LNCaP clone FGC (cell line): ENCODE measurements around the gene MCAM.

Experiments used
- DNase-seq: peaks from one replicate; pipeline ENCODE4 v3.0.0-alpha.2; 2011; ENCODE audit warnings: low read depth
- H3K4me3 ChIP-seq: 2 replicates; pipeline ENCODE4 v1.5.1; 2011; ENCODE audit warnings: mild to moderate bottlenecking, low read depth, low read length, control low read depth
- TF ChIP-seq, protein P1 (sequence below): IDR thresholded peaks from 2 replicates; pipeline ENCODE4 v1.5.1; 2012; ENCODE audit warnings: mild to moderate bottlenecking; ENCODE audit not compliant: control insufficient read depth, insufficient read depth; ENCODE audit errors: extremely low read depth

The MCAM gene

DNA sequence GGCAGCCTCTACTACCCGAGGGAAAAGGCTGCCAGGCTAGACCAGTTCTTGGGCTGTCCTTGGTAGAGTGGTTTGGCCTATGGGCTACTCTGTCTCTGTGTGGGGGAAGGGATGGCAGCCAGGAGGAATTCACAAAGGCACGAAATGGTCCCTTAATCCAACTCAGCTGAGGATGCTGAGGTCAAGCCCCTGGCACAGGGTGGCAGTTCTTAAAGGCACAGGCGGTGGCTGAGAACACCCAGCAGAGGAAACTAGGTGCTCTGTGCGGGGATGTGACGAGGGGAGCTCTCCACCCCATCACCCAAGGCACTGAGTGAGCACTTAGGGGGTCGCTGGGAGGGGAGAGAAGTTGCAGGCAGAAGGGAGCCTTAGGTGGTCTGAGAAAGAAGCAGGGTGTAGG, 29.7 kb upstream of the MCAM start, which contains the start of gene MFRP:
TSS of gene MFRP (minus strand) at position 101 of the 400 bp plus-strand sequence. CDS start 192 bp downstream, outside the sequence.
- TF ChIP-seq, protein P1, sequence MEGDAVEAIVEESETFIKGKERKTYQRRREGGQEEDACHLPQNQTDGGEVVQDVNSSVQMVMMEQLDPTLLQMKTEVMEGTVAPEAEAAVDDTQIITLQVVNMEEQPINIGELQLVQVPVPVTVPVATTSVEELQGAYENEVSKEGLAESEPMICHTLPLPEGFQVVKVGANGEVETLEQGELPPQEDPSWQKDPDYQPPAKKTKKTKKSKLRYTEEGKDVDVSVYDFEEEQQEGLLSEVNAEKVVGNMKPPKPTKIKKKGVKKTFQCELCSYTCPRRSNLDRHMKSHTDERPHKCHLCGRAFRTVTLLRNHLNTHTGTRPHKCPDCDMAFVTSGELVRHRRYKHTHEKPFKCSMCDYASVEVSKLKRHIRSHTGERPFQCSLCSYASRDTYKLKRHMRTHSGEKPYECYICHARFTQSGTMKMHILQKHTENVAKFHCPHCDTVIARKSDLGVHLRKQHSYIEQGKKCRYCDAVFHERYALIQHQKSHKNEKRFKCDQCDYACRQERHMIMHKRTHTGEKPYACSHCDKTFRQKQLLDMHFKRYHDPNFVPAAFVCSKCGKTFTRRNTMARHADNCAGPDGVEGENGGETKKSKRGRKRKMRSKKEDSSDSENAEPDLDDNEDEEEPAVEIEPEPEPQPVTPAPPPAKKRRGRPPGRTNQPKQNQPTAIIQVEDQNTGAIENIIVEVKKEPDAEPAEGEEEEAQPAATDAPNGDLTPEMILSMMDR = no peak
- no peak within 1 kb of the TSS for H3K4me3 ChIP-seq

DNA sequence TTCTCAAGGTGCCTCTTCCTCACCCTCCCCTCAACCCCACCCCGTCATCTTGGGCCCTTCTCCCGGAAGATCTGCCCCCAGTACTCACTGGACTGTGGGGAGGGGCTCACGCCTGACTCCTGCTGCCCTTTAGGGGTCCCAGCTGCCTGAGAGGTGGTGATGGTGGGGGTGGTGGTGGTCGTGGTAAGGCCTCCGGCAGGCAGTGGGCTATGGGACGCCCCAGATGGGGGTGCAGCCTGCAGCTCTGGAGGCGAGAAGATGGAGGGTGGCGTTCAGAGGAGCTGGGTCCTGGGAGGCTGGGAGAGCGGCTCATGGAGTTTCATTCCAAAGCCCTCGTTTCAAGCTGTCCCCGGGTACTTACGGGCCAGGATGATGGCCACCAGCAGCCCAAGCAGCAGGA, 28.8 kb upstream of the MCAM start:
- H3K4me3 ChIP-seq = no peak overlapping the region
- DNase-seq = no peak
- TF ChIP-seq, protein P1 = no peak

More for the DNA sequence above, 29.7 kb upstream of the MCAM start, which contains the start of gene MFRP:
- DNase-seq = no peak

DNA sequence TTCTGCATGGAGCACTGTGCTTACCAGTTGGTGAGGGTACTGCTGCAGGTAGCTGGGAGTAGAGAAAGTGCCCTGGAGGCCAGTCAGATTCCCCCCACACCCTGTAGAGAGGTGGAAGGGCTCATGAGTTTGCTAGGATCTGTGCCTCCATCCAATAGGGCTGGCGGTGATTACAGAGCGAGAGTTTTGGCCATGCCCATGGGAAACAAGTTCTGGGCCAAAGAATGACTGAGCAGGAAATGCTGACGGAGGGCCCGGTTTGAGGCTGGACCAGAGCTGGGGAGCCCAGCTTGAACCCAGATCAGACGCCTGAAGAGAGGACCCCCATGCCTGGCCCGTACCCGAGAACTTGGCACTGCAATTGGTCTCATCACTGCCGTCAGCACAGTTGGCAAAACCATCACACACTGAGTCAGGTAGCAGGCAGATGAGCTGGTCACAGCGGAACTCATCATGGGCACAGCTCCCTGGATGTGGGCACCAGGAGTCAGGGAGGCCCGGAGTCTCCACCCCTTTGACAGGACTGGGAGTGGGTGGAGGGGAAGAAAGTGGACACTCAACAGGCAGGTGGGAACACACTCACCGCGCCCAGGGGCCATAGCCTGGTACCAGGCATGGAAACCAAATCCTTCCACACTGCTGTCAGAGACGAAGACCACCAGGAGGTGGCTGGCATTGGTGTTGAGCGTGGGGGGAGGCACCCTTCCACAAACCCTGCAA, 27.5 kb upstream of the MCAM start:
- no peak overlapping the region for H3K4me3 ChIP-seq
- TF ChIP-seq, protein P1 = no peak
- no peak for DNase-seq

DNA sequence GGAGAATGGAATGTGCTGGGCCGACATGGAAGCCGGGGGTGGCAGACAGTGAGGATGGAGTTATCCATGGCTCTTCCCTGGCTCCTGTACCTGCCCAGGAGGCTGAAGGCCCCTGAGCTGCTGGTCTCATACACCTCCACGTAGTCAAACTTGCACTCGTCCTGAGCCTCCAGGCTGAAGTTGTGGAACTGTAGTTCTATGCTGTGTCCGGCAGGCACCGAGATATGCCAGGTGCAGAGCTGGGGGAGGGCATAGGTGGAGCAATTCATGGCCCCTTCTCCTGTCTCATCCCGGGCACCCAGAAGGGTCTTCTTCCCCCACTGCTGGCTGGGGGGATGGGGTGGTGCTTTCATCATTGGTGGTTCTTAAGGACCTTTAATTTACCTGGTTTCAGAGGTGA, 26.8 kb upstream of the MCAM start:
- no peak overlapping the region for H3K4me3 ChIP-seq
- TF ChIP-seq, protein P1 = no peak
- DNase-seq = no peak

DNA sequence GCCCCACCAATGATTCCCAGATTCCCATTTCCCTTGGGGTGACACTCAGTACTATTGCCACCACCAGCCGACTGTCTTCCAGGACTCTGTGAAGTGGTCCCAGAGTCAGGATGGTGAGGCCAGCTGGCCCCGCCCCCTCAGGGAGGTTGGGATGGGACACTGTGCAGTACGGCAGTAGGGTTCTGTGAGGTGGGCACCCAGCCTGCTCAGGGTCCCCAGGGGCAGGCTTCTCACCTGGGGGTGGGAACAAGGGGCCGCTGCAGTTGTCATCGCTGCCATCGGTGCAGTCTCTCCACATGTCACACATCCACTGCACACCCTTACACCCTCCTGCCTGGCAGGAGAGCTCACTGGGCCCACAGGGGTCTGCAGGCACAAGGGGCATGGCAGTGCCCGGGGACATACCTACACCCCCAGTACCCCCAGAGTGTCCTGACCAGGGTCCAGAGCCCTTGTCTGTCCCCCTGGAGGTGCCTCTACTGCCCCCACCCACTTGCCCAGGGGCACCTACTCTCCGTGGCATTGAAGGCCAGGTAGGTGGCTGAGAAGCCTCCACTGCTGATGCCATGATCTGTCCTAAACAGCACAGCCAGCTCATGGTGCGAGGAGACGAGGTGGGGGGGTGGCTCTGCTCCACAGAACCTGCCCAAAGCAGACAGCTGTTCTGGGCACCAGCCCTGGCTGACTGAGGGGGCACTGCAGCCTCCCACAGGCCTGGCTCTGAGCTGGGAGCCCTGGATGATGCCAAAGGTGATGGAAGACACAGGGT, 25.6 kb upstream of the MCAM start:
- H3K4me3 ChIP-seq = no peak overlapping the region
- DNase-seq = no peak
- TF ChIP-seq, protein P1 = no peak

DNA sequence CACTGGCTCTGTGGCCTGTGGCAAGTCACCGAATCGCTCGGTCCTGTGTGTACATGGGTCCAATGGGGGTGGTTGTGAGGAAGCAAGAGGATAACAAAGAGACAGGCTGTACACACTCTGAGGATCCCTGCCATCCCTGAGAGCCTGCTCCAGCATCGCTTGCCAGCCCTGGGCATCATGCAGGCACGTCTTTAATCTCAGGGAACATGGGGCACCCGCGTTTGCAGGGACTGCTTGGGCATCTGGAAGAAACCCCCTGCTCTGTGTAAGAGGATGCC, 25.0 kb upstream of the MCAM start:
- H3K4me3 ChIP-seq = no peak overlapping the region
- no peak for DNase-seq
- TF ChIP-seq, protein P1 = no peak
